HepG2 (cell line): Measurements from ENCODE around the gene KLHL21. TPM values are rescaled to one million over a fixed set of nuclear protein-coding genes. Genes with fewer than 3 reads are reported as not detected.

Source experiments
- AGO1 ChIP-seq: fragments of 200-400 bp; formaldehyde crosslinking; IDR thresholded peaks from 2 replicates; pipeline ENCODE4 v1.6.1; 2017; ENCODE audit warnings: mild to moderate bottlenecking, low read depth, low read length, moderate library complexity; ENCODE audit not compliant: poor library complexity, severe bottlenecking
- ATF1 ChIP-seq: IDR thresholded peaks from 2 replicates; pipeline ENCODE4 v1.6.1; 2016; ENCODE audit warnings: mild to moderate bottlenecking, control low read depth
- DDIT3 ChIP-seq: sonication (generic); formaldehyde crosslinking; IDR thresholded peaks from 2 replicates; pipeline ENCODE4 v1.4.0; 2020; ENCODE audit warnings: mild to moderate bottlenecking, missing genetic modification reagents
- DNMT3B ChIP-seq: conservative IDR thresholded peaks from 2 replicates; pipeline ENCODE4 v1.6.1; 2016; ENCODE audit warnings: missing biosample characterization, control low read depth
- EED ChIP-seq: sonication (generic); formaldehyde crosslinking; IDR thresholded peaks from 2 replicates; pipeline ENCODE4 v1.5.0; 2020; ENCODE audit warnings: mild to moderate bottlenecking, missing genetic modification reagents
- FOXA1 ChIP-seq, 2 experiments: fragments of 450-650 bp in 1 of 2; sonication (generic) in 1 of 2; formaldehyde crosslinking in 1 of 2; IDR thresholded peaks; 2 replicates each; pipeline versions ENCODE4 v1.4.0 to v1.6.1; 2016 to 2020; ENCODE audit warnings: missing genetic modification reagents in 1 of 2
- GZF1 ChIP-seq: sonication (generic); formaldehyde crosslinking; IDR thresholded peaks from 2 replicates; pipeline ENCODE4 v1.5.1; 2020; ENCODE audit warnings: mild to moderate bottlenecking, missing genetic modification reagents
- HIVEP1 ChIP-seq: sonication (generic); formaldehyde crosslinking; IDR thresholded peaks from 2 replicates; pipeline ENCODE4 v1.4.0; 2020; ENCODE audit warnings: mild to moderate bottlenecking, missing genetic modification reagents
- HNF4G ChIP-seq, 2 experiments: sonication (generic) in 1 of 2; formaldehyde crosslinking in 1 of 2; IDR thresholded peaks; 2 replicates each; pipeline versions ENCODE4 v1.4.0 to v1.6.1; 2011 to 2020; ENCODE audit warnings: borderline replicate concordance in 2 of 2, low read depth in 2 of 2, mild to moderate bottlenecking in 2 of 2, low read length in 1 of 2, missing genetic modification reagents in 1 of 2, moderate library complexity in 1 of 2
- HNRNPH1 ChIP-seq: fragments of 200-400 bp; formaldehyde crosslinking; optimal IDR thresholded peaks from 2 replicates; pipeline ENCODE3; 2017; ENCODE audit warnings: mild to moderate bottlenecking, low read depth, low read length
- IRF1 ChIP-seq: sonication (generic); formaldehyde crosslinking; IDR thresholded peaks from 2 replicates; pipeline ENCODE4 v1.4.0; 2020; ENCODE audit warnings: low read depth, mild to moderate bottlenecking, missing genetic modification reagents
- MAFG ChIP-seq: sonication (generic); formaldehyde crosslinking; IDR thresholded peaks from 2 replicates; pipeline ENCODE4 v1.5.1; 2020; ENCODE audit warnings: mild to moderate bottlenecking, missing genetic modification reagents
- MYC ChIP-seq: sonication (generic); formaldehyde crosslinking; IDR thresholded peaks from 2 replicates; pipeline ENCODE4 v1.9.0; 2021; ENCODE audit warnings: missing genetic modification reagents, borderline replicate concordance
- NBN ChIP-seq: fragments of 450-650 bp; conservative IDR thresholded peaks from 2 replicates; pipeline ENCODE4 v1.6.1; 2017
- NFE2L2 ChIP-seq: fragments of 150-350 bp; IDR thresholded peaks from 2 replicates; pipeline ENCODE4 v1.6.1; 2014; ENCODE audit warnings: low read length
- SIN3A ChIP-seq: IDR thresholded peaks from 2 replicates; pipeline ENCODE4 v1.6.1; 2011; ENCODE audit warnings: low read depth, mild to moderate bottlenecking, control low read depth, low read length, borderline replicate concordance
- SP4 ChIP-seq: sonication (generic); formaldehyde crosslinking; IDR thresholded peaks from 2 replicates; pipeline ENCODE4 v1.8.1; 2023; ENCODE audit warnings: mild to moderate bottlenecking, missing genetic modification reagents
- YEATS4 ChIP-seq: sonication (generic); formaldehyde crosslinking; IDR thresholded peaks from 2 replicates; pipeline ENCODE4 v1.4.0; 2020; ENCODE audit warnings: missing genetic modification reagents, borderline replicate concordance
- ZBTB1 ChIP-seq: sonication (generic); formaldehyde crosslinking; IDR thresholded peaks from 2 replicates; pipeline ENCODE4 v1.4.0; 2020; ENCODE audit warnings: missing genetic modification reagents, borderline replicate concordance
- ZEB1 ChIP-seq: IDR thresholded peaks from 2 replicates; pipeline ENCODE4 v1.6.1; 2012; ENCODE audit warnings: mild to moderate bottlenecking, low read depth, inconsistent platforms; ENCODE audit not compliant: insufficient replicate concordance
- ZNF121 ChIP-seq: sonication (generic); formaldehyde crosslinking; IDR thresholded peaks from 2 replicates; pipeline ENCODE4 v1.5.0; 2020; ENCODE audit warnings: mild to moderate bottlenecking, missing genetic modification reagents
- ZNF280B ChIP-seq: sonication (generic); formaldehyde crosslinking; IDR thresholded peaks from 2 replicates; pipeline ENCODE4 v1.5.0; 2020; ENCODE audit warnings: missing genetic modification reagents, mild to moderate bottlenecking, borderline replicate concordance
- ZNF496 ChIP-seq: sonication (generic); formaldehyde crosslinking; IDR thresholded peaks from 2 replicates; pipeline ENCODE4 v1.8.1; 2023; ENCODE audit warnings: mild to moderate bottlenecking, moderate library complexity, missing genetic modification reagents; ENCODE audit not compliant: insufficient replicate concordance
- ZNF777 ChIP-seq: sonication (generic); formaldehyde crosslinking; IDR thresholded peaks from 2 replicates; pipeline ENCODE4 v1.4.0; 2020; ENCODE audit warnings: missing genetic modification reagents
- ZNF839 ChIP-seq: sonication (generic); formaldehyde crosslinking; IDR thresholded peaks from 2 replicates; pipeline ENCODE4 v1.4.0; 2020; ENCODE audit warnings: missing genetic modification reagents, mild to moderate bottlenecking, borderline replicate concordance
- polyA plus RNA-seq, 8 experiments: library from polyadenylated mRNA; depleted of rRNA in 3 of 8; stranded (reverse) in 7 of 8; unstranded in 1 of 8; fragments of >200 nt; fragmentation: Illumina TruSeq in 4 of 8; extraction: Trizol in 4 of 8; gene quantifications; 2 replicates each; pipeline versions ENCODE4 v1.2.1 to v1.2.3, GENCODE V29; 2011 to 2016; ENCODE audit warnings: low read depth in 4 of 8, missing spikeins in 1 of 8, mixed read lengths in 1 of 8; ENCODE audit not compliant: insufficient read depth in 1 of 8
- total RNA-seq, 5 experiments: library from RNA; depleted of rRNA; stranded (reverse); fragments of >200 nt; fragmentation: Illumina TruSeq; extraction: Trizol; gene quantifications; 2 replicates each; pipeline ENCODE4 v1.2.3, GENCODE V29; 2016; ENCODE audit warnings: low read depth in 1 of 5

Gene KLHL21
- total and polyA plus RNA-seq, 2 of the 13 experiments (the other 11 are each of a cell fraction or from before 2014, with no cell fraction given): 14.8 to 25.0 TPM

- TF ChIP-seq ZBTB1 (no peak), NBN (no peak), HNF4G (IDR thresholded peaks at IDR 0.05; ENCODE audit: borderline replicate concordance, low read depth, low read length) (no peak), HNF4G (CRISPR knock-in tag; IDR thresholded peaks at IDR 0.05; ENCODE audit: borderline replicate concordance, low read depth) (no peak), ZNF839 (CRISPR knock-in tag) (no peak), MYC (no peak; the same call in 1 of the 2 replicates), AGO1 (no peak), FOXA1 (IDR thresholded peaks at IDR 0.05) (no peak), FOXA1 (CRISPR knock-in tag; IDR thresholded peaks at IDR 0.05) (peak; percentile 66), GZF1 (CRISPR knock-in tag) (no peak), SIN3A (peak; percentile 94; the same call in 1 of the 2 replicates), DDIT3 (no peak), ZNF121 (CRISPR knock-in tag) (no peak), IRF1 (CRISPR knock-in tag) (no peak), YEATS4 (CRISPR knock-in tag) (0 out of 2 replicates have a peak, but pooled peaks have one; percentile 5), DNMT3B (no peak), ZNF496 (CRISPR knock-in tag) (no peak), MAFG (no peak), ZEB1 (no peak), ZNF280B (0 out of 2 replicates have a peak, but pooled peaks have one; percentile 5), EED (CRISPR knock-in tag) (no peak), ATF1 (no peak), SP4 (CRISPR knock-in tag) (0 out of 2 replicates have a peak, but pooled peaks have one; percentile 11), NFE2L2 (peak; percentile 84), HNRNPH1 (no peak), HIVEP1 (CRISPR knock-in tag) (peak; percentile 36; the same call in 1 of the 2 replicates), ZNF777 (CRISPR knock-in tag) (no peak)
These were observed 1.4 kb downstream of the KLHL21 start (continued) for GRCh38 chr1:6601049-6601922.
